Type B pancreatic cell (in vitro differentiated cells): ENCODE results near the gene CNN2. TPM values are rescaled to one million over a fixed set of nuclear protein-coding genes. Genes with fewer than 3 reads are reported as not detected.

Experiments used
- DNase-seq: peaks from one replicate; pipeline ENCODE4 v3.0.0; 2021; ENCODE audit warnings: mixed read lengths; ENCODE audit not compliant: unreplicated experiment; ENCODE audit errors: extremely low spot score
- H3K27ac Mint-ChIP-seq: 2 replicates; pipeline ENCODE4 v1.8.0; 2021; ENCODE audit warnings: mild to moderate bottlenecking, mixed read lengths
- H3K27me3 Mint-ChIP-seq: 2 replicates; pipeline ENCODE4 v1.8.0; 2021; ENCODE audit warnings: mixed read lengths
- H3K36me3 Mint-ChIP-seq: 2 replicates; pipeline ENCODE4 v1.8.0; 2021; ENCODE audit warnings: mixed read lengths
- H3K4me1 Mint-ChIP-seq: one replicate; pipeline ENCODE4 v1.8.0; 2021; ENCODE audit warnings: mixed read lengths; ENCODE audit not compliant: unreplicated experiment
- H3K4me3 Mint-ChIP-seq: 2 replicates; pipeline ENCODE4 v1.8.0; 2021; ENCODE audit warnings: mild to moderate bottlenecking, mixed read lengths
- H3K9me3 Mint-ChIP-seq: 2 replicates; pipeline ENCODE4 v1.8.0; 2021; ENCODE audit warnings: mixed read lengths
- CTCF ChIP-seq: fragments of 200-600 bp; sonication (generic); conservative IDR thresholded peaks from 2 replicates; pipeline ENCODE4 v1.5.0; 2021; ENCODE audit warnings: antibody characterized with exemption, mild to moderate bottlenecking
- total RNA-seq: library from RNA; stranded (reverse); gene quantifications from 2 replicates; pipeline ENCODE4 v1.2.1, GENCODE V29; 2021; ENCODE audit warnings: low replicate concordance

CNN2 gene
- total RNA-seq, 1 donor from 2014 or later = 276 TPM

- no peak overlapping the region for H3K27ac Mint-ChIP-seq
- H3K4me1 Mint-ChIP-seq = no peaks in the 10 kb centered on the region
- no peak overlapping the region for H3K4me3 Mint-ChIP-seq
- H3K9me3 Mint-ChIP-seq = no peaks in the 10 kb centered on the region
- no peak for TF ChIP-seq CTCF
- peaks cover 3% of the 10 kb centered on the region for H3K36me3 Mint-ChIP-seq
- H3K27me3 Mint-ChIP-seq = no peaks in the 10 kb centered on the region
- no peak for DNase-seq
These were observed 30.9 kb downstream of the CNN2 start for GRCh38 chr19:1057176-1057855.

GRCh38 chr19:1058112-1058511 is 31.7 kb downstream of the CNN2 start:
- no peak for DNase-seq
- Mint-ChIP-seq H3K27ac (no peak overlapping the region), H3K36me3 (peaks cover 3% of the 10 kb centered on the region), H3K4me1 (no peaks in the 10 kb centered on the region), H3K9me3 (no peaks in the 10 kb centered on the region), H3K4me3 (no peak overlapping the region), H3K27me3 (no peaks in the 10 kb centered on the region)
- TF ChIP-seq CTCF = no peak

DNA sequence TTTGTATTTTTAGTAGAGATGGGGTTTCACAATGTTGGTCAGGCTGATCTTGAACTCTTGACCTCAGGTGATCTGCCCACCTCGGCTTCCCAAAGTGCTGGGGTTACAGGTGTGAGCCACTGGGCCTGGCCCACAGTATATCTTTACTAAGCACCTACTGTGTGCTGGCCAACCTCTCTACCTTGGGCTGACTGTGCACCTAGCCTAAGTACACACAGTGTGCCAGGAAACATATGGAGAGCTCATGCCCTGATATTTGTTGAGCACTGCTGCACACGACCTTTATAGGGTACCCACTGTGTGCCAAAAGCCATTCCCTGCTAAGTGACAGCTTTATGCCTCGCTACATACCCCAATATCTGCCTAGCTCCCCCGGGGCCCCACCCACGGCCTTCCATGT is 34.3 kb downstream of the CNN2 start:
- Mint-ChIP-seq H3K27me3 (peaks cover 13% of the 10 kb centered on the region), H3K36me3 (peaks cover 3% of the 10 kb centered on the region), H3K4me1 (no peaks in the 10 kb centered on the region), H3K27ac (no peak overlapping the region), H3K9me3 (no peaks in the 10 kb centered on the region), H3K4me3 (no peak overlapping the region)
- no peak for DNase-seq
- no peak for TF ChIP-seq CTCF

- Mint-ChIP-seq H3K4me3 (no peak overlapping the region), H3K36me3 (no peaks in the 10 kb centered on the region), H3K9me3 (no peaks in the 10 kb centered on the region), H3K4me1 (no peaks in the 10 kb centered on the region), H3K27me3 (peaks cover 19% of the 10 kb centered on the region), H3K27ac (no peak overlapping the region)
- TF ChIP-seq CTCF = no peak
- no peak for DNase-seq
These were observed 35.6 kb downstream of the CNN2 start for GRCh38 chr19:1061987-1062386.

GRCh38 chr19:1062387-1063029 is 36.1 kb downstream of the CNN2 start:
- TF ChIP-seq CTCF = no peak
- peaks cover 19% of the 10 kb centered on the region for H3K27me3 Mint-ChIP-seq
- no peak for DNase-seq
- H3K9me3 Mint-ChIP-seq = no peaks in the 10 kb centered on the region
- H3K27ac Mint-ChIP-seq = no peak overlapping the region
- no peak overlapping the region for H3K4me3 Mint-ChIP-seq
- H3K36me3 Mint-ChIP-seq = no peaks in the 10 kb centered on the region
- H3K4me1 Mint-ChIP-seq = no peaks in the 10 kb centered on the region
